ENCODE data around the gene HAGHL. TPM values are rescaled to one million over a fixed set of nuclear protein-coding genes. Genes with fewer than 3 reads are reported as not detected.

Gene HAGHL
- total and polyA plus RNA-seq, 2 experiments from 2014 or later, result 21.6 to 35.3 TPM

DNA sequence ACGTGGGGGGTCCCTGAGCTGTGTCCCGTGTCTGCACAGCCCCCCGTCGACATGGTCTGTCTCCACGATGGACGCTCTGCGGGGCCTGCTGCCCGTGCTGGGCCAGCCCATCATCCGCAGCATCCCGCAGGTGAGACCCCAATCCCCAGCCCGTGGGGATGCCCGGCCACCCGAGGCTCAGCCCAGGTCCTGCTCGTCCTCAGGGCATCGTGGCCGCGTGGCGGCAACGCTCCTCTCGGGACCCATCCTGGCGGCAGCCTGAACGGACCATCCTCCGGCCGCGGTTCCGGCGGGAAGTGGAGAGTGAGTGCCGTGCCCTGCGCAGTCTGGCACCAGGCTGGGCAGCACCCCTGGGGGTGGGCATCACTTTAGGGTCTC lies 38.6 kb downstream of the HAGHL start:
- H3F3A ChIP-seq (replicated peaks; ENCODE audit: low read depth), result 0 out of 2 replicates have a peak, but pooled peaks cover 3% of the 10 kb centered on the region
- no peak overlapping the region for H3K27ac ChIP-seq (ENCODE audit: low read depth)
- Mint-ChIP-seq H3K36me3 (ENCODE audit: low read depth) (no peaks in the 10 kb centered on the region), H3K27me3 (ENCODE audit: insufficient read depth, low read depth, poor library complexity) (peaks cover 13% of the 10 kb centered on the region), H3K4me3 (no peak overlapping the region), H3K27ac (no peak overlapping the region), H3K4me1 (no peaks in the 10 kb centered on the region; the same call in 1 of the 3 replicates), H3K9me3 (no peaks in the 10 kb centered on the region; the same call in 2 of the 3 replicates)
- ATAC-seq, result no peak
- TF ChIP-seq EZH2phosphoT487 (IDR thresholded peaks at IDR 0.05; ENCODE audit: unreplicated experiment) (no peak), CREB1 (CRISPR knock-in tag; IDR thresholded peaks at IDR 0.05; ENCODE audit: low read depth) (no peak), STAT1 (IDR thresholded peaks at IDR 0.05; ENCODE audit: unreplicated experiment) (no peak)
- TF ChIP-seq, protein P1, sequence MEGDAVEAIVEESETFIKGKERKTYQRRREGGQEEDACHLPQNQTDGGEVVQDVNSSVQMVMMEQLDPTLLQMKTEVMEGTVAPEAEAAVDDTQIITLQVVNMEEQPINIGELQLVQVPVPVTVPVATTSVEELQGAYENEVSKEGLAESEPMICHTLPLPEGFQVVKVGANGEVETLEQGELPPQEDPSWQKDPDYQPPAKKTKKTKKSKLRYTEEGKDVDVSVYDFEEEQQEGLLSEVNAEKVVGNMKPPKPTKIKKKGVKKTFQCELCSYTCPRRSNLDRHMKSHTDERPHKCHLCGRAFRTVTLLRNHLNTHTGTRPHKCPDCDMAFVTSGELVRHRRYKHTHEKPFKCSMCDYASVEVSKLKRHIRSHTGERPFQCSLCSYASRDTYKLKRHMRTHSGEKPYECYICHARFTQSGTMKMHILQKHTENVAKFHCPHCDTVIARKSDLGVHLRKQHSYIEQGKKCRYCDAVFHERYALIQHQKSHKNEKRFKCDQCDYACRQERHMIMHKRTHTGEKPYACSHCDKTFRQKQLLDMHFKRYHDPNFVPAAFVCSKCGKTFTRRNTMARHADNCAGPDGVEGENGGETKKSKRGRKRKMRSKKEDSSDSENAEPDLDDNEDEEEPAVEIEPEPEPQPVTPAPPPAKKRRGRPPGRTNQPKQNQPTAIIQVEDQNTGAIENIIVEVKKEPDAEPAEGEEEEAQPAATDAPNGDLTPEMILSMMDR (conservative IDR thresholded peaks at IDR 0.05; ENCODE audit: low read depth in 2 of 2), result no peak
- TF ChIP-seq, protein P2, sequence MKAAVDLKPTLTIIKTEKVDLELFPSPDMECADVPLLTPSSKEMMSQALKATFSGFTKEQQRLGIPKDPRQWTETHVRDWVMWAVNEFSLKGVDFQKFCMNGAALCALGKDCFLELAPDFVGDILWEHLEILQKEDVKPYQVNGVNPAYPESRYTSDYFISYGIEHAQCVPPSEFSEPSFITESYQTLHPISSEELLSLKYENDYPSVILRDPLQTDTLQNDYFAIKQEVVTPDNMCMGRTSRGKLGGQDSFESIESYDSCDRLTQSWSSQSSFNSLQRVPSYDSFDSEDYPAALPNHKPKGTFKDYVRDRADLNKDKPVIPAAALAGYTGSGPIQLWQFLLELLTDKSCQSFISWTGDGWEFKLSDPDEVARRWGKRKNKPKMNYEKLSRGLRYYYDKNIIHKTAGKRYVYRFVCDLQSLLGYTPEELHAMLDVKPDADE (IDR thresholded peaks at IDR 0.05), result no peak
- H3K36me3 ChIP-seq (ENCODE audit: insufficient read depth), result no peaks in the 10 kb centered on the region
- H3K4me3 ChIP-seq, result no peak overlapping the region
- no peak overlapping the region for H2AFZ ChIP-seq
- no peaks in the 10 kb centered on the region for H3K27me3 ChIP-seq (ENCODE audit: insufficient read depth)
- H3K79me2 ChIP-seq (replicated peaks; ENCODE audit: insufficient read depth), result no peaks in the 10 kb centered on the region
- no peak overlapping the region for H3K4me2 ChIP-seq
- H4K20me1 ChIP-seq (replicated peaks; ENCODE audit: insufficient read depth), result no peaks in the 10 kb centered on the region
- H3K4me1 ChIP-seq (ENCODE audit: insufficient read depth), result no peaks in the 10 kb centered on the region
- DNase-seq (ENCODE audit: low spot score), result no peak
- H3K9me2 ChIP-seq (ENCODE audit: insufficient read depth), result no peaks in the 10 kb centered on the region

DNA sequence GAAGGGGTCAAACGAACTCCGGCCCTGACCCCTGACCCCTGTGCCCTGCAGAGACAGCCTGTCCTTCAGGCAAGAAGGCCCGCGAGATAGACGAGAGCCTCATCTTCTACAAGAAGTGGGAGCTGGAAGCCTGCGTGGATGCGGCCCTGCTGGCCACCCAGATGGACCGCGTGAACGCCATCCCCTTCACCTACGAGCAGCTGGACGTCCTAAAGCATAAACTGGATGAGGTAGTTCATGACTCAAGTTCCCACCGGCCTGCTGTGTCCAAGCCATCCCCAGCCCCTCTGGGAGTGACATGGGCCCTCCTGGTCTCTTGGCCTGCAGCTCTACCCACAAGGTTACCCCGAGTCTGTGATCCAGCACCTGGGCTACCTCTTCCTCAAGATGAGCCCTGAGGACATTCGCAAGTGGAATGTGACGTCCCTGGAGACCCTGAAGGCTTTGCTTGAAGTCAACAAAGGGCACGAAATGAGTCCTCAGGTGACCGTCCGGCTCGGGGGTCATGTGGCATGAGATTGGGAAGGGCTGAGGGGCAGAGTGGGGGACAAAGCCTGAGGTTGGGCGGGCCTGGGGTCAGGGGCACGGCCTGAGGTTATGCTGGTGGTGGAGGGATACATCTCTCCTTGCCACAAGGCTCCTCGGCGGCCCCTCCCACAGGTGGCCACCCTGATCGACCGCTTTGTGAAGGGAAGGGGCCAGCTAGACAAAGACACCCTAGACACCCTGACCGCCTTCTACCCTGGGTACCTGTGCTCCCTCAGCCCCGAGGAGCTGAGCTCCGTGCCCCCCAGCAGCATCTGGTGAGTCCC lies 39.3 kb downstream of the HAGHL start:
- H4K20me1 ChIP-seq (replicated peaks; ENCODE audit: insufficient read depth), result no peaks in the 10 kb centered on the region
- Mint-ChIP-seq H3K36me3 (ENCODE audit: low read depth) (no peaks in the 10 kb centered on the region), H3K9me3 (no peaks in the 10 kb centered on the region), H3K27me3 (ENCODE audit: insufficient read depth, low read depth, poor library complexity) (peaks cover 15% of the 10 kb centered on the region), H3K27ac (no peak overlapping the region), H3K4me3 (no peak overlapping the region), H3K4me1 (no peaks in the 10 kb centered on the region; the same call in 2 of the 3 replicates)
- no peak overlapping the region for H3K4me2 ChIP-seq
- H3K4me1 ChIP-seq (ENCODE audit: insufficient read depth), result no peaks in the 10 kb centered on the region
- ATAC-seq (no peak), DNase-seq (ENCODE audit: low spot score) (no peak)
- no peaks in the 10 kb centered on the region for H3K79me2 ChIP-seq (replicated peaks; ENCODE audit: insufficient read depth)
- no peak overlapping the region for H2AFZ ChIP-seq
- H3K36me3 ChIP-seq (ENCODE audit: insufficient read depth), result no peaks in the 10 kb centered on the region
- H3K9me2 ChIP-seq (ENCODE audit: insufficient read depth), result no peaks in the 10 kb centered on the region
- no peaks in the 10 kb centered on the region for H3K27me3 ChIP-seq (ENCODE audit: insufficient read depth)
- H3F3A ChIP-seq (replicated peaks; ENCODE audit: low read depth), result 0 out of 2 replicates have a peak, but pooled peaks cover 3% of the 10 kb centered on the region
- no peak overlapping the region for H3K4me3 ChIP-seq
- no peak overlapping the region for H3K27ac ChIP-seq (ENCODE audit: low read depth)
- TF ChIP-seq EZH2phosphoT487 (IDR thresholded peaks at IDR 0.05; ENCODE audit: unreplicated experiment), result no peak
- TF ChIP-seq POLR2AphosphoS5 (IDR thresholded peaks at IDR 0.05; ENCODE audit: low read depth), result no peak
- no peak for TF ChIP-seq CREB1 (CRISPR knock-in tag; IDR thresholded peaks at IDR 0.05; ENCODE audit: low read depth)
- no peak for TF ChIP-seq NANOG (IDR thresholded peaks at IDR 0.05; ENCODE audit: borderline replicate concordance)
- TF ChIP-seq, protein P3, sequence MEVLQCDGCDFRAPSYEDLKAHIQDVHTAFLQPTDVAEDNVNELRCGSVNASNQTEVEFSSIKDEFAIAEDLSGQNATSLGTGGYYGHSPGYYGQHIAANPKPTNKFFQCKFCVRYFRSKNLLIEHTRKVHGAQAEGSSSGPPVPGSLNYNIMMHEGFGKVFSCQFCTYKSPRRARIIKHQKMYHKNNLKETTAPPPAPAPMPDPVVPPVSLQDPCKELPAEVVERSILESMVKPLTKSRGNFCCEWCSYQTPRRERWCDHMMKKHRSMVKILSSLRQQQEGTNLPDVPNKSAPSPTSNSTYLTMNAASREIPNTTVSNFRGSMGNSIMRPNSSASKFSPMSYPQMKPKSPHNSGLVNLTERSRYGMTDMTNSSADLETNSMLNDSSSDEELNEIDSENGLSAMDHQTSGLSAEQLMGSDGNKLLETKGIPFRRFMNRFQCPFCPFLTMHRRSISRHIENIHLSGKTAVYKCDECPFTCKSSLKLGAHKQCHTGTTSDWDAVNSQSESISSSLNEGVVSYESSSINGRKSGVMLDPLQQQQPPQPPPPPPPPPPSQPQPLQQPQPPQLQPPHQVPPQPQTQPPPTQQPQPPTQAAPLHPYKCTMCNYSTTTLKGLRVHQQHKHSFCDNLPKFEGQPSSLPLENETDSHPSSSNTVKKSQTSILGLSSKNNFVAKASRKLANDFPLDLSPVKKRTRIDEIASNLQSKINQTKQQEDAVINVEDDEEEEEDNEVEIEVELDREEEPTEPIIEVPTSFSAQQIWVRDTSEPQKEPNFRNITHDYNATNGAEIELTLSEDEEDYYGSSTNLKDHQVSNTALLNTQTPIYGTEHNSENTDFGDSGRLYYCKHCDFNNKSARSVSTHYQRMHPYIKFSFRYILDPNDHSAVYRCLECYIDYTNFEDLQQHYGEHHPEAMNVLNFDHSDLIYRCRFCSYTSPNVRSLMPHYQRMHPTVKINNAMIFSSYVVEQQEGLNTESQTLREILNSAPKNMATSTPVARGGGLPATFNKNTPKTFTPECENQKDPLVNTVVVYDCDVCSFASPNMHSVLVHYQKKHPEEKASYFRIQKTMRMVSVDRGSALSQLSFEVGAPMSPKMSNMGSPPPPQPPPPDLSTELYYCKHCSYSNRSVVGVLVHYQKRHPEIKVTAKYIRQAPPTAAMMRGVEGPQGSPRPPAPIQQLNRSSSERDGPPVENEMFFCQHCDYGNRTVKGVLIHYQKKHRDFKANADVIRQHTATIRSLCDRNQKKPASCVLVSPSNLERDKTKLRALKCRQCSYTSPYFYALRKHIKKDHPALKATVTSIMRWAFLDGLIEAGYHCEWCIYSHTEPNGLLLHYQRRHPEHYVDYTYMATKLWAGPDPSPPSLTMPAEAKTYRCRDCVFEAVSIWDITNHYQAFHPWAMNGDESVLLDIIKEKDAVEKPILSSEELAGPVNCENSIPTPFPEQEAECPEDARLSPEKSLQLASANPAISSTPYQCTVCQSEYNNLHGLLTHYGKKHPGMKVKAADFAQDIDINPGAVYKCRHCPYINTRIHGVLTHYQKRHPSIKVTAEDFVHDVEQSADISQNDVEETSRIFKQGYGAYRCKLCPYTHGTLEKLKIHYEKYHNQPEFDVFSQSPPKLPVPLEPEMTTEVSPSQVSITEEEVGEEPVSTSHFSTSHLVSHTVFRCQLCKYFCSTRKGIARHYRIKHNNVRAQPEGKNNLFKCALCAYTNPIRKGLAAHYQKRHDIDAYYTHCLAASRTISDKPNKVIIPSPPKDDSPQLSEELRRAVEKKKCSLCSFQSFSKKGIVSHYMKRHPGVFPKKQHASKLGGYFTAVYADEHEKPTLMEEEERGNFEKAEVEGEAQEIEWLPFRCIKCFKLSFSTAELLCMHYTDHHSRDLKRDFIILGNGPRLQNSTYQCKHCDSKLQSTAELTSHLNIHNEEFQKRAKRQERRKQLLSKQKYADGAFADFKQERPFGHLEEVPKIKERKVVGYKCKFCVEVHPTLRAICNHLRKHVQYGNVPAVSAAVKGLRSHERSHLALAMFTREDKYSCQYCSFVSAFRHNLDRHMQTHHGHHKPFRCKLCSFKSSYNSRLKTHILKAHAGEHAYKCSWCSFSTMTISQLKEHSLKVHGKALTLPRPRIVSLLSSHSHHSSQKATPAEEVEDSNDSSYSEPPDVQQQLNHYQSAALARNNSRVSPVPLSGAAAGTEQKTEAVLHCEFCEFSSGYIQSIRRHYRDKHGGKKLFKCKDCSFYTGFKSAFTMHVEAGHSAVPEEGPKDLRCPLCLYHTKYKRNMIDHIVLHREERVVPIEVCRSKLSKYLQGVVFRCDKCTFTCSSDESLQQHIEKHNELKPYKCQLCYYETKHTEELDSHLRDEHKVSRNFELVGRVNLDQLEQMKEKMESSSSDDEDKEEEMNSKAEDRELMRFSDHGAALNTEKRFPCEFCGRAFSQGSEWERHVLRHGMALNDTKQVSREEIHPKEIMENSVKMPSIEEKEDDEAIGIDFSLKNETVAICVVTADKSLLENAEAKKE (CRISPR knock-in tag; IDR thresholded peaks at IDR 0.05), result no peak
- TF ChIP-seq ZNF114 (CRISPR knock-in tag; IDR thresholded peaks at IDR 0.05), result no peak
- TF ChIP-seq ZNF331 (CRISPR knock-in tag; IDR thresholded peaks at IDR 0.05; ENCODE audit: low read depth), result no peak
- TF ChIP-seq, protein P2 (IDR thresholded peaks at IDR 0.05), result no peak
